Spinal cord (tissue), 10 donors: ENCODE data around the gene C16orf92. TPM values are rescaled to one million over a fixed set of nuclear protein-coding genes. Genes with fewer than 3 reads are reported as not detected.
A peak's percentile ranks its signal among the peaks of the same experiment; 100 is the strongest.

Source experiments
- DNase-seq, 6 donors: peaks; one replicate each; pipeline versions ENCODE4 v3.0.0 to v3.0.0-alpha.2; 2013 to 2015; ENCODE audit warnings: low spot score in 6 of 6, low read depth in 4 of 6
- H3K27ac ChIP-seq: one replicate; pipeline ENCODE4 v1.5.1; 2013; ENCODE audit warnings: low read depth, low read length, control low read depth
- H3K27me3 ChIP-seq: one replicate; pipeline ENCODE4 v1.6.1; 2013; ENCODE audit warnings: low read length; ENCODE audit not compliant: control insufficient read depth, insufficient read depth
- H3K36me3 ChIP-seq: one replicate; pipeline ENCODE4 v1.6.1; 2013; ENCODE audit warnings: low read length; ENCODE audit not compliant: control insufficient read depth, insufficient read depth
- H3K4me1 ChIP-seq: one replicate; pipeline ENCODE4 v1.6.1; 2013; ENCODE audit warnings: low read length; ENCODE audit not compliant: control insufficient read depth, insufficient read depth
- H3K4me3 ChIP-seq: one replicate; pipeline ENCODE4 v1.5.1; 2013; ENCODE audit warnings: low read depth, low read length, control low read depth
- H3K9me3 ChIP-seq: one replicate; pipeline ENCODE4 v1.6.1; 2013; ENCODE audit warnings: low read length; ENCODE audit not compliant: control insufficient read depth, insufficient read depth
- WGBS: methylation state at CpG from one replicate; pipeline ENCODE4 v1.1.5; 2013; ENCODE audit warnings: missing lambda C conversion rate; ENCODE audit not compliant: insufficient coverage; 5-methylcytosine and 5-hydroxymethylcytosine counted together
- polyA plus RNA-seq, 2 donors: library from polyadenylated mRNA; unstranded; fragments of 120-200 nt; gene quantifications; one replicate each; pipeline ENCODE4 v1.2.1, GENCODE V29; 2013; ENCODE audit not compliant: insufficient read length in 2 of 2
- total RNA-seq, 2 donors: library from RNA; depleted of rRNA in 1 of 2; stranded (reverse); fragments of 120-200 nt in 1 of 2; fragments of >200 nt in 1 of 2; gene quantifications; one replicate each; pipeline versions ENCODE4 v1.2.3 to v1.2.4, GENCODE V29; 2013 to 2014
- donor health status: healthy.

C16orf92 gene
- total and polyA plus RNA-seq, 4 donors: 0.76 to 2.0 TPM; not detected in 2

- Histone ChIP-seq H3K9me3 (no peaks in the 10 kb centered on the region), H3K27me3 (no peaks in the 10 kb centered on the region), H3K4me1 (peaks cover 12% of the 10 kb centered on the region), H3K27ac (no peak overlapping the region), H3K36me3 (peaks cover 90% of the 10 kb centered on the region), H3K4me3 (no peak overlapping the region)
- WGBS: 73% methylated on average over 16 of the region's 19 CpGs
- DNase-seq: no peak
These were observed 18.6 kb upstream of the C16orf92 start for GRCh38 chr16:30004424-30004776.

GRCh38 chr16:30004811-30005242, 18.2 kb upstream of the C16orf92 start:
- WGBS: 80% methylated on average over 4 of the region's 11 CpGs

GRCh38 chr16:30005341-30006094, 17.5 kb upstream of the C16orf92 start:
- Histone ChIP-seq H3K36me3 (peaks cover 84% of the 10 kb centered on the region), H3K4me3 (no peak overlapping the region), H3K4me1 (peaks cover 23% of the 10 kb centered on the region), H3K27me3 (peaks cover 6% of the 10 kb centered on the region), H3K9me3 (no peaks in the 10 kb centered on the region), H3K27ac (no peak overlapping the region)
- WGBS: 53% methylated on average over 24 of the region's 35 CpGs
- peak in 2 of 6 donors; percentile 37 to 46 for DNase-seq

More at GRCh38 chr16:30004811-30005242, 18.2 kb upstream of the C16orf92 start:
- H3K4me3 ChIP-seq: no peak overlapping the region
- peaks cover 17% of the 10 kb centered on the region for H3K4me1 ChIP-seq
- peaks cover under 1% of the 10 kb centered on the region for H3K27me3 ChIP-seq
- no peak for DNase-seq
- no peaks in the 10 kb centered on the region for H3K9me3 ChIP-seq
- H3K27ac ChIP-seq: no peak overlapping the region
- H3K36me3 ChIP-seq: peaks cover 91% of the 10 kb centered on the region

GRCh38 chr16:30006095-30006473, 16.9 kb upstream of the C16orf92 start:
- no peak for DNase-seq
- Histone ChIP-seq H3K9me3 (no peaks in the 10 kb centered on the region), H3K27me3 (peaks cover 9% of the 10 kb centered on the region), H3K4me3 (no peak overlapping the region), H3K27ac (no peak overlapping the region), H3K36me3 (peaks cover 79% of the 10 kb centered on the region), H3K4me1 (peaks cover 25% of the 10 kb centered on the region)
- 91% methylated on average over 18 of the region's 18 CpGs for WGBS

GRCh38 chr16:30006659-30007377, 16.2 kb upstream of the C16orf92 start:
- H3K4me1 ChIP-seq: peaks cover 29% of the 10 kb centered on the region
- no peak overlapping the region for H3K27ac ChIP-seq
- no peaks in the 10 kb centered on the region for H3K9me3 ChIP-seq
- WGBS: 84% methylated on average over 33 of the region's 34 CpGs
- H3K4me3 ChIP-seq: no peak overlapping the region
- no peak for DNase-seq
- H3K27me3 ChIP-seq: peaks cover 11% of the 10 kb centered on the region
- H3K36me3 ChIP-seq: peaks cover 71% of the 10 kb centered on the region

GRCh38 chr16:30007378-30007895, 15.6 kb upstream of the C16orf92 start:
- Histone ChIP-seq H3K9me3 (no peaks in the 10 kb centered on the region), H3K4me3 (no peak overlapping the region), H3K27me3 (peaks cover 15% of the 10 kb centered on the region), H3K4me1 (peaks cover 35% of the 10 kb centered on the region), H3K36me3 (peaks cover 65% of the 10 kb centered on the region), H3K27ac (no peak overlapping the region)
- WGBS: 81% methylated on average over 8 of the region's 11 CpGs
- DNase-seq: no peak

- Histone ChIP-seq H3K27me3 (peaks cover 15% of the 10 kb centered on the region), H3K4me3 (no peak overlapping the region), H3K9me3 (no peaks in the 10 kb centered on the region), H3K36me3 (peaks cover 47% of the 10 kb centered on the region), H3K4me1 (peaks cover 35% of the 10 kb centered on the region), H3K27ac (no peak overlapping the region)
- 42% methylated on average over 12 of the region's 26 CpGs for WGBS
- no peak for DNase-seq
These were observed 13.7 kb upstream of the C16orf92 start for GRCh38 chr16:30009085-30009862.

- 24% methylated on average over 27 of the region's 34 CpGs for WGBS
- peaks cover 38% of the 10 kb centered on the region for H3K36me3 ChIP-seq
- no peaks in the 10 kb centered on the region for H3K9me3 ChIP-seq
- H3K27ac ChIP-seq: no peak overlapping the region
- H3K27me3 ChIP-seq: peaks cover 15% of the 10 kb centered on the region
- H3K4me3 ChIP-seq: peak overlapping the region; percentile 38
- peak in 1 of 6 donors; percentile 17 for DNase-seq
- H3K4me1 ChIP-seq: peaks cover 29% of the 10 kb centered on the region
These were observed 12.8 kb upstream of the C16orf92 start for GRCh38 chr16:30009990-30010843.
